ENCODE data around the gene AIFM1.
"Not testable (repeated sequence)": the region's sequence is repeated elsewhere in the genome, so short reads cannot be mapped to it uniquely, and the experiment has no call there.

The AIFM1 gene

DNA sequence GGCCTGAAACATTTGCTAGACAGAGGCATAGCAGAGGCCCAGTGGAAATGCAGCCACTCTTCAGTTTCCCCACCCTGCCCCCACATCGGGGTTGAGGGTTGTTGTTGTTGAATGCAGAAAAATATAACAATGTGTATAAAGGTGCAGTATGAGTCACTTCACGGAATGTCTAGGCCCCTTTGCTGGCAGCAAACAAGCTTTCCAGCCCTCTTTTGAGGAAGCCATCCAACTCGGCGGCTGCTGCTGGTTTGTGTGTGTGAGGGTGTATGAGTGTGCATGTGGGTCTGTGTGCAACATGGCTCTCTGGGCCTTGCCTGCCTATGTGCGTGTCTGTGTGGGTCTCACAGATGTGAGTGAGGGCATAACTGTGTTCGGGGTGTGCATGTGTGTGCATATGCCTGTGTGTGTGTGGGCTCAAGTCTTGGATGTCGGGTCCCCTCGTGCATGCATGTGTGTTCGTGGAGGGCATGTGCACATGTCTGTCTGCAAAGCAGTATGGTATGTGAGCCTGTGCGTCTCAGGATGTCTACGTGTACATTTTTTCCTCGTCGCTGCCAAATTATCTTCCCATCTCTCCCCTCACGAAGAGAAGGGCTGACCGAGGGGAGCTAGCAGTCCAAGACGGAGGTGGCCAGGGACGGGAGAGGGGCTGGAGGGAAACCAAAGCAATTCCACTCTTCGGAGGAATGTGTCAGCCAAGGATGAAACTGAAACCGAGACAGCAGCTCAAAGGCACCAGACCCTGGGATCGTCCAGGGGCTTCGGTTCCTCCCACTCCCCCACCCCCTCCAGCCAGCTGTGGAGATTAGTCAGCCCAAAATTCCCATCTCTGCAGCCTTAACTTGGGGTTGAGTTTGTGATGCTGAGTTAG lies 47.0 kb downstream of the AIFM1 start:
- DNase-seq: no peak

GRCh38 chrX:130117166-130117565 lies 48.5 kb downstream of the AIFM1 start:
- no peak for DNase-seq

DNA sequence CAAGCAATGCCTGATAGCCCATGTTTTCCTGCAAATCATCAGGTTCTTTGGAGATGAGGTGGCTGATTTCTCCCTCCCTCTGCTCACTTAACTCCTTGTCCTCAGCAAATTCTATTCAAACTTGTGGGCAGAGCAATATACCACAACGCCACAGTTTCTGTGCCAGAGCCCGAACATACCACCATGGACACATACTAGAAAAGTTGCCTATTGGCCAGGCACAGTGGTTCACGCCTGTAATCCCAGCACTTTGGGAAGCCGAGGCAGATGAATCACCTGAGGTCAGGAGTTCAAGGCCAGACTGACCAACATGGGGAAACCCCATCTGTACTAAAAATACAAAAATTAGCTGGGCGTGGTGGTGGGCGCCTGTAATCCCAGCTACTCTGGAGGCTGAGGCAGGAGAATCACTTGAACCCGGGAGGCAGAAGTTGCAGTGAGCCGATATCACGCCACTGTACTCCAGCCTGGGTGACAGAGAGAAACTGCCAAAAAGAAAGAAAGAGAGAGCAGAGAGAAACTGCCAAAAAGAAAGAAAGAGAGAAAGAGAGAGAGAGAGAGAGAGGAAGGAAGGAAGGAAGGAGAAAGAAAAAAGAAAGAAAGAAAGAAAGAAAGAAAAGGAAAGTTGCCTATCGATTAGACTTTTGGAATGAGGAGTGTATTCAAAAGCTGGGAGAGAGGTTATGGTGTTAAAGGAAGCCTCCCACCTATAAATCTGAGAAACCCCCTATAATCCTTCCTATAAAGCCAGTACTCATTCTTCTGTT lies 50.3 kb downstream of the AIFM1 start:
- DNase-seq: not testable (repeated sequence)

- no peak for DNase-seq
Observed at GRCh38 chrX:130114141-130114588, 51.5 kb downstream of the AIFM1 start.

GRCh38 chrX:130111220-130112154 lies 54.2 kb downstream of the AIFM1 start:
- DNase-seq: no peak

DNA sequence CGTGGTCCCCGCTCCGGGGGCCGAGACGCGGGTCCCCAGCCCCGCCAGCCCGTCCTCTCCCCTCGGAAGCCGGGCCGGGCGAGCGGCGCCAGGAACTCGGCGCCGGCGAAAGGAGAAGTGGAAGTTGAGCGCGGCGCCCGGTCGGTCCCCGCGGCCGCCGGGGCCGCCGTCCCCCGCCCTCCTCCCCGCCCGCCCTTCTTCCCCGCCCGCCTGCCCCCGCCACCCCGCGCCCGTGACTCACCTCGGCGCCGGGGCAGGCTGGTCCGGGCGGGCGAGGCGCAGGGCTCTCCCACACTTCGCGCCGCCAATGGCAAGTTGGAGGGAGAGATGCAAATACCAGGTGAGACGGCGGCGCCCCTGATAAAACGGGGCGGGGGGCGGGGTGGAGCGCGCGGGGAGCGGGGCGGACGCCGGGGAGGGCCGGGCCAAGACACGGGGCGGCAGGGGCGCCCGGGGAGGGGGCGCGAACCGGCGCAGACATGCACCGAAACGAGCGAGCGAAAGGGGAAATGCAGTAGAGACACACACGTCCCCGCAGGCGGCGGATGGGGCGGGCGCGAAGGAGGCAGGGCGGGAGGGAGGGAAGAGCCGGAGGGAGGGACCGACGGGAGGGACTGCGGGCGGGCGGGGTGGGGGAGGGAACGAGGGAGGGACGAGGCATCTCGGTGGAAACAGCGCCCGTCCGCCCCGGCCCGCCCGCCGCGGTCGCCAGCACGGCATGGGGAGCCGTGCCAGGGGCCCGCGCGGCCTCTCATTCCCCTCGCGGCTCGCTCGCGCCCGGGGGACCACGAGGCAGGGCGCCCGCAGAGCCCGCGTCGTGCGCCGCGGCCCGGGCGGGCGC lies 55.0 kb downstream of the AIFM1 start, which contains the start of gene ELF4:
ELF4 (minus strand) TSS at position 119 of the 841 bp plus-strand sequence. CDS start 29,167 bp downstream, outside the sequence.
- peak in 3 of 14 donors; percentile 7 to 52 (median 15) for DNase-seq

GRCh38 chrX:130109429-130110378 lies 55.9 kb downstream of the AIFM1 start:
- DNase-seq: peak in 1 of 14 donors; percentile 29

- DNase-seq: no peak
Observed at GRCh38 chrX:130108647-130109428, 56.8 kb downstream of the AIFM1 start.

DNA sequence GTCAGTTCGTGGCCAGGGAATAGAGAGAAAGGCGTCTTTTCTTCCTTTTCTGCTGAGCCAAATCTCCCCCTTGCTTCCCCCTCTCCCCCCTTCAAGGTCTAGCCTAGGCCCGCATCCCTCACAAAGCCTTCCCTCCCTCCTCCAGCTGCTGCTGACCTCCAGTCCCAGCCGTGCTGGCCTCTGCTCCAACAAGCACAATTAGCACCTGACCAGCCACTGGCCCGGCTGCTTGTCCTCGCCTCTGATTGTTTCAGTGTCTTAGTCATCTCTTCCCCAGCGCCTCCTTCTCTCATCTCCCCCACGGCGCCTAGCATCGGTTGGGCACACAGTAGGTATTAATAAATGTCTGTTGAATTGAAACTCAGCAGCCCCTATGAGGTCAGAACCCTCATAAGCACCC lies 59.6 kb downstream of the AIFM1 start:
- peak in 2 of 14 donors; percentile 2 to 30 for DNase-seq

DNA sequence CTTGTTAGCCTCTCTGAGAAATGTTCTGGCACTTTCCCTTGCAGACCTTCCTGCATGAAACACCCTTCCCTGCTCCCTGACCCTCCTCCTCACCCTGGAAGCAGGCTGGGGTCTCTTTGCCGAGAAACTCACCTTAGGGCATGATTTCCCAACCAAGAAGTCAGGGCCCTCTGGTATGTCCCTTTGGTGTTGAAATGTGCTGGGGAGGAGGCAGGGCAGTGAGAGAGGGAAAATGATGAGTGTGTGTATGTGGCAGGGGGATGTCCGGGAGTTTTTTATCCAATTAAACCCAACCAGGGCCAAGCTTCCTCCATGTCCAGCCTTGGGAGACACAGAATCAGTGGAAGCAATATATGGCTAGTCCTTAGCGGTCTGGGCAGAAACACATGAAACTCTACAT lies 60.4 kb downstream of the AIFM1 start:
- no peak for DNase-seq

- no peak for DNase-seq
Observed at GRCh38 chrX:130103605-130104004, 62.0 kb downstream of the AIFM1 start.

DNA sequence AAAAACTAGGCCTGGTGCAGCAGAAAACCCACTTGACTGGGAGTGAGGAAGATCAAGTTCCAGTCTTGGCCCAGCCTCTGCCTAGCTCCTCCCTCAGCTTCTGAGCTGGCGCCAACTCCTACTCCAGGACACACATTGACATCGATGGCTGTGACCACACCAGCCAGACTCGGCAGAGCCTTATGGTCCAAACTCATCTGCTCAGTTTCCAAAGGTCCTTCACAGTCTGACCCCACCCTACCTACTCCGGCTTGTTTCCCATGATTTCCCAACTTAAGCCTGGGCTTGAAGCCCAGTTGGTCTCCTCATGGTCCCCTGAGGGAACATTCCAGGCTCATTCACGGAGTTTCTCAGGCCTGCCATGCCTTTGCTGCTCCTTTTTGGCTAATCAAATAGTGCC lies 65.5 kb downstream of the AIFM1 start:
- DNase-seq: peak in 1 of 14 donors; percentile 10

GRCh38 chrX:130098210-130098552 lies 67.5 kb downstream of the AIFM1 start:
- DNase-seq: no peak

DNA sequence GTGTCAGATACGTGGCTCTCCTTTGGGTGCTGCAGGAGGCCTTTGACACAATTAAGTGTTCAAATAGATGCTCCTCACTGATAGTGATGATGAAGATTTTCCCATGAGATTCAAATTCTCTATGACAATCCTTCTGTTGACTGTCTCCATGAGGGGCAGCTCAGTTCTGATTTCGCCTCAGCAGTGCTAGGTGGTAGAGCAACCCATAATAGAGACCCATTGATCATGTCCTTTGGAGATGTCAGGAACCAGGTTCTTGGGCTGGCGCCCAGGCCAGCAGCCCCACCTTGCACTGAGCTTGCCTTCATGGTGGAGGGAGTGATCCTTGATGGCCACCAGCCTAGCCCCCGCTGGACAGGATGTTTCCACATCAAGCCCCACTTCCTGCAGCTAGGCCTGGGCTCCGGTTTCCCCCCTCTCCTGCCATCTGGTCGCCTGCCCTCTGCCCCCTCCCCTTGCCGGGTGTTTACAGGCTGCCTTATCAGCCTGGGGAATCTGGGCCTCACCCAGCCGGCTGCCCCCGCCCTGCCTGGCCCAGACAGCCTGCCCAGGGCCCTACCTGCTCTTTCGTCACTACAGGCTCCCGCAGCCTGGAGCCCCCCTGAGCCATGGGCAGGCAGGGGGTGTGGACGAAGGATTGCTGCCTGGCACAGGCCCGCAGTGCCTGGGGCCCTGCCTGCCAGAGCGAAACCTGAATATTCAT lies 68.0 kb downstream of the AIFM1 start:
- DNase-seq: no peak

GRCh38 chrX:130095249-130096030 lies 70.2 kb downstream of the AIFM1 start:
- DNase-seq: no peak

DNA sequence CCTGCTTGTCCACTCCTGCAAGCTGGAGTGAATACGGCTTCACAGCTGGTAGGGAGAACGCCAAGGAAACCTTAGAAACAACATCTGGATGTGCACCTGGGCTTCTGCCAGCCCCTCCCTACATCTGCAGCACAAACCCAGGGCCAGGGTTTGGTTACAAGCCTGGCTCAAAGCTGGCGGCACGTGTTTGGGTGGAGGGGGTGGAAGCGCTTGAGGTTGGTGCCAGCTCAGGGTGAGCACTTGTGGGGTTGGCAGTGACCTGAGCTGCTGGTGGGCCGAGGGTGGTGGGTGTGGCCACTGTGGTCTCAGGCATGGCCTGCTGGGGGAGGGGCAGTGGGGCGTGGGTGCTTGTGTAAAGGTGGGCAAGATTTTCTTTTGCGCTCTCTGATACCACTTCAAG lies 70.9 kb downstream of the AIFM1 start:
- DNase-seq: no peak

- no peak for DNase-seq
Observed at GRCh38 chrX:130093271-130093670, 72.4 kb downstream of the AIFM1 start.

Measured in C1 segment of cervical spinal cord (tissue), 14 donors.